H1 (cell line): ENCODE data around the gene SGSH. TPM values are rescaled to one million over a fixed set of nuclear protein-coding genes. Genes with fewer than 3 reads are reported as not detected.

ENCODE experiments used
- RFX5 ChIP-seq: IDR thresholded peaks from 2 replicates; pipeline ENCODE4 v1.6.1; 2011; ENCODE audit warnings: low read depth, low read length, improper control_type of control experiment, borderline replicate concordance
- polyA plus RNA-seq, 7 experiments: library from polyadenylated mRNA; depleted of rRNA in 3 of 7; stranded (reverse) in 5 of 7; unstranded in 2 of 7; fragments of >200 nt in 5 of 7; fragments of 200-250 nt in 2 of 7; gene quantifications; 1 replicate in 5 of 7; 2 replicates in 1 of 7; 4 replicates in 1 of 7; pipeline versions ENCODE4 v1.2.1 to v1.2.3, GENCODE V29; 2011 to 2013; ENCODE audit warnings: missing spikeins in 2 of 7, mixed read lengths in 2 of 7
- total RNA-seq: library from RNA; stranded (reverse); fragmentation: NEBNext Ultra II Directional; extraction: Animal tissue kit (Norgen Biotek cat#: 25700); gene quantifications from 2 replicates; pipeline ENCODE4 v1.2.1, GENCODE V29; 2021
- TF ChIP-seq, protein P1 (sequence below): IDR thresholded peaks from 2 replicates; pipeline ENCODE4 v1.6.1; 2012; ENCODE audit warnings: inconsistent platforms

The SGSH gene
- total and polyA plus RNA-seq, 2 of the 8 experiments (the other 6 are each of a cell fraction or from before 2014, with no cell fraction given) = 18.0 to 19.6 TPM

DNA sequence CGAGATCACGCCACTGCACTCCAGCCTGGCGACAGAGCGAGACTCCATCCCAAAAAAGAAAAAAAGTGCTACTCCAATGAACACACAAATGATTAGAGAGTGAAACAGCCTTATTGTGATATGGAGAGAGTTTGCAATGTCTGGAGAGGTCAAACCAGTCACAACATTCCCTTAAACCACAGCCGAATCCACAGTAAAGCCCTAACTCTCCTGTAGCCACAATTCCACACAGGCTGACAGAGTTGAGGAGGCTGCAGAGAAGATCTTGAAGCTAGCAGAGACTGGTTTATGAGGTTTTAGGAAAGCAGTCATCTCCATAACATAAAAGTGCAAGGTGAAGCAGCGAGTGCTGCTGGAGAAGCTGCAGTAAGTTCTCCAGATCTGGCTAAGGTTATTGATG, 47.3 kb upstream of the SGSH start (continued):
- TF ChIP-seq, protein P1, sequence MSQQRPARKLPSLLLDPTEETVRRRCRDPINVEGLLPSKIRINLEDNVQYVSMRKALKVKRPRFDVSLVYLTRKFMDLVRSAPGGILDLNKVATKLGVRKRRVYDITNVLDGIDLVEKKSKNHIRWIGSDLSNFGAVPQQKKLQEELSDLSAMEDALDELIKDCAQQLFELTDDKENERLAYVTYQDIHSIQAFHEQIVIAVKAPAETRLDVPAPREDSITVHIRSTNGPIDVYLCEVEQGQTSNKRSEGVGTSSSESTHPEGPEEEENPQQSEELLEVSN = no peak
- no peak for TF ChIP-seq RFX5
